ENCODE results near the gene SLC22A5. TPM values are rescaled to one million over a fixed set of nuclear protein-coding genes. Genes with fewer than 3 reads are reported as not detected.

SLC22A5 gene
- total and polyA plus RNA-seq, 10 of the 15 experiments (the other 5 are each of a cell fraction or from before 2014, with no cell fraction given), result 1.1 to 4.4 (median 2.3) TPM

DNA sequence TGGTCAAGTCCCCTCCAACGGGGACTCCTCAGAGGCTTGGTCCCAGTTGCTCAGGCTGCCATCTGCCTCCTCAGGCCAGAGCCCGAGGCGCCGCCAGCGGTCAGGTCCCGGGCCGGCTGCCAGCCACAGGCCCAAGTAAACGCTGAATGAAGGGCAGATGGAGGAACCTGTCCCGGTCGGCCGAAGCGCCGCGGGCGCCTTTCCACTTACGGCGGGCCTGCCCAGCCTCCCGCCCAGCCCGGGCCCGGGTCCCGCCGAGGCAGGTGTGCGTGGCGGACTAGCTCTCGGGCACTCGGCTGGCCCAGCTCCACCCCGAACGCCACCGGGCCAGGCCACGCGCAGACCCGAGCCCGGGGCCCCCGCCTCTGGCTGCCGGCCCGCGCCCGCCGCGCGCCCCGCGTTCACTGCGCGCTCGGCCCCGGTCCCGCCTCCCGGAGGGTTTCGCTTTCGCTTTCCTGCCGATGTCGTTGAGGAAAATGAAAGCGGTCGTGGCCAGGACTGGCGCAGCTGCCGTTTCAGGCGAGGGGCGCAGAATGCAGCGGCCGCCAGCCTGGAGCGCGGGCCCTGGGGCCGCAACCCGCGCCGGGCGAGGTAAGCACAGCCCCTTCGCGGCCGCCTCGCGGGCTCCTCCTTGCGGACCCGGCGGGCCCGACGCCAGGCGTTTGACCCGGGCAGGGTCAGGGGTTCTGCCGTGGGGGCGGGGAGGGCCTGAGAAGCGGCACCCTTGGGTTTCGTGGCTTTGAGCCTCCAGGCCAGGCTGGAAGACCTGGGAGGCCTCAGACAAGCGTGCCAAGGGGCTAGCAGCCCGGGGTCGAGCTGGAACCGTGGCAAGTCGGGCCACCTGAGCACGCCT is 41.2 kb downstream of the SLC22A5 start (continued):
- TF ChIP-seq, protein P1, sequence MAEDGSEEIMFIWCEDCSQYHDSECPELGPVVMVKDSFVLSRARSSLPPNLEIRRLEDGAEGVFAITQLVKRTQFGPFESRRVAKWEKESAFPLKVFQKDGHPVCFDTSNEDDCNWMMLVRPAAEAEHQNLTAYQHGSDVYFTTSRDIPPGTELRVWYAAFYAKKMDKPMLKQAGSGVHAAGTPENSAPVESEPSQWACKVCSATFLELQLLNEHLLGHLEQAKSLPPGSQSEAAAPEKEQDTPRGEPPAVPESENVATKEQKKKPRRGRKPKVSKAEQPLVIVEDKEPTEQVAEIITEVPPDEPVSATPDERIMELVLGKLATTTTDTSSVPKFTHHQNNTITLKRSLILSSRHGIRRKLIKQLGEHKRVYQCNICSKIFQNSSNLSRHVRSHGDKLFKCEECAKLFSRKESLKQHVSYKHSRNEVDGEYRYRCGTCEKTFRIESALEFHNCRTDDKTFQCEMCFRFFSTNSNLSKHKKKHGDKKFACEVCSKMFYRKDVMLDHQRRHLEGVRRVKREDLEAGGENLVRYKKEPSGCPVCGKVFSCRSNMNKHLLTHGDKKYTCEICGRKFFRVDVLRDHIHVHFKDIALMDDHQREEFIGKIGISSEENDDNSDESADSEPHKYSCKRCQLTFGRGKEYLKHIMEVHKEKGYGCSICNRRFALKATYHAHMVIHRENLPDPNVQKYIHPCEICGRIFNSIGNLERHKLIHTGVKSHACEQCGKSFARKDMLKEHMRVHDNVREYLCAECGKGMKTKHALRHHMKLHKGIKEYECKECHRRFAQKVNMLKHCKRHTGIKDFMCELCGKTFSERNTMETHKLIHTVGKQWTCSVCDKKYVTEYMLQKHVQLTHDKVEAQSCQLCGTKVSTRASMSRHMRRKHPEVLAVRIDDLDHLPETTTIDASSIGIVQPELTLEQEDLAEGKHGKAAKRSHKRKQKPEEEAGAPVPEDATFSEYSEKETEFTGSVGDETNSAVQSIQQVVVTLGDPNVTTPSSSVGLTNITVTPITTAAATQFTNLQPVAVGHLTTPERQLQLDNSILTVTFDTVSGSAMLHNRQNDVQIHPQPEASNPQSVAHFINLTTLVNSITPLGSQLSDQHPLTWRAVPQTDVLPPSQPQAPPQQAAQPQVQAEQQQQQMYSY (CRISPR knock-in tag; IDR thresholded peaks at IDR 0.05), result no peak
- TF ChIP-seq TAF1 (IDR thresholded peaks at IDR 0.05; ENCODE audit: borderline replicate concordance, low read depth, low read length) (peak; percentile 64; the same call in 1 of the 2 replicates), GABPA (IDR thresholded peaks at IDR 0.05; ENCODE audit: low read depth) (no peak), YY1 (IDR thresholded peaks at IDR 0.05; ENCODE audit: low read depth, low read length) (peak; percentile 69), SIN3A (IDR thresholded peaks at IDR 0.05; ENCODE audit: low read depth, low read length) (peak; percentile 37; the same call in 1 of the 2 replicates), DPF2 (IDR thresholded peaks at IDR 0.05) (peak; percentile 93), SMARCA5 (IDR thresholded peaks at IDR 0.05) (peak; percentile 95), ZSCAN29 (IDR thresholded peaks at IDR 0.05) (peak; percentile 54; the same call in 1 of the 2 replicates), BHLHE40 (IDR thresholded peaks at IDR 0.05; ENCODE audit: borderline replicate concordance in 1 of 2, low read depth in 2 of 2, low read length in 1 of 2) (peak; percentile 13 to 71; a peak in 2 of 4 replicates), SP1 (IDR thresholded peaks at IDR 0.05; ENCODE audit: low read depth, low read length) (no peak), POU2F2 (IDR thresholded peaks at IDR 0.05; ENCODE audit: borderline replicate concordance, low read depth, low read length) (0 out of 3 replicates have a peak, but pooled peaks have one; percentile 29), NR2F1 (conservative IDR thresholded peaks at IDR 0.05) (peak; percentile 99), IKZF1 (conservative IDR thresholded peaks at IDR 0.05) (peak; percentile 90), SREBF2 (IDR thresholded peaks at IDR 0.05; ENCODE audit: low read length) (no peak), ETV6 (conservative IDR thresholded peaks at IDR 0.05 in 1 of 2, IDR thresholded peaks at IDR 0.05 in 1 of 2; ENCODE audit: borderline replicate concordance in 1 of 2, low read depth in 1 of 2) (peak in 1 of 2 experiments; percentile 71; a peak in 1 of 4 replicates), RUNX3 (IDR thresholded peaks at IDR 0.05; ENCODE audit: low read length) (peak; percentile 57), HDGF (IDR thresholded peaks at IDR 0.05) (no peak), TBL1XR1 (IDR thresholded peaks at IDR 0.05; ENCODE audit: low read depth, low read length) (no peak)
- TF ChIP-seq, protein P2, sequence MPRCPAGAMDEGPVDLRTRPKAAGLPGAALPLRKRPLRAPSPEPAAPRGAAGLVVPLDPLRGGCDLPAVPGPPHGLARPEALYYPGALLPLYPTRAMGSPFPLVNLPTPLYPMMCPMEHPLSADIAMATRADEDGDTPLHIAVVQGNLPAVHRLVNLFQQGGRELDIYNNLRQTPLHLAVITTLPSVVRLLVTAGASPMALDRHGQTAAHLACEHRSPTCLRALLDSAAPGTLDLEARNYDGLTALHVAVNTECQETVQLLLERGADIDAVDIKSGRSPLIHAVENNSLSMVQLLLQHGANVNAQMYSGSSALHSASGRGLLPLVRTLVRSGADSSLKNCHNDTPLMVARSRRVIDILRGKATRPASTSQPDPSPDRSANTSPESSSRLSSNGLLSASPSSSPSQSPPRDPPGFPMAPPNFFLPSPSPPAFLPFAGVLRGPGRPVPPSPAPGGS (IDR thresholded peaks at IDR 0.05; ENCODE audit: borderline replicate concordance, insufficient read depth, low read depth, low read length, poor library complexity, severe bottlenecking), result peak; percentile 40
- TF ChIP-seq, protein P3, sequence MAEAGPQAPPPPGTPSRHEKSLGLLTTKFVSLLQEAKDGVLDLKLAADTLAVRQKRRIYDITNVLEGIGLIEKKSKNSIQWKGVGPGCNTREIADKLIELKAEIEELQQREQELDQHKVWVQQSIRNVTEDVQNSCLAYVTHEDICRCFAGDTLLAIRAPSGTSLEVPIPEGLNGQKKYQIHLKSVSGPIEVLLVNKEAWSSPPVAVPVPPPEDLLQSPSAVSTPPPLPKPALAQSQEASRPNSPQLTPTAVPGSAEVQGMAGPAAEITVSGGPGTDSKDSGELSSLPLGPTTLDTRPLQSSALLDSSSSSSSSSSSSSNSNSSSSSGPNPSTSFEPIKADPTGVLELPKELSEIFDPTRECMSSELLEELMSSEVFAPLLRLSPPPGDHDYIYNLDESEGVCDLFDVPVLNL (IDR thresholded peaks at IDR 0.05; ENCODE audit: low read depth, low read length), result no peak
- TF ChIP-seq, protein P4, sequence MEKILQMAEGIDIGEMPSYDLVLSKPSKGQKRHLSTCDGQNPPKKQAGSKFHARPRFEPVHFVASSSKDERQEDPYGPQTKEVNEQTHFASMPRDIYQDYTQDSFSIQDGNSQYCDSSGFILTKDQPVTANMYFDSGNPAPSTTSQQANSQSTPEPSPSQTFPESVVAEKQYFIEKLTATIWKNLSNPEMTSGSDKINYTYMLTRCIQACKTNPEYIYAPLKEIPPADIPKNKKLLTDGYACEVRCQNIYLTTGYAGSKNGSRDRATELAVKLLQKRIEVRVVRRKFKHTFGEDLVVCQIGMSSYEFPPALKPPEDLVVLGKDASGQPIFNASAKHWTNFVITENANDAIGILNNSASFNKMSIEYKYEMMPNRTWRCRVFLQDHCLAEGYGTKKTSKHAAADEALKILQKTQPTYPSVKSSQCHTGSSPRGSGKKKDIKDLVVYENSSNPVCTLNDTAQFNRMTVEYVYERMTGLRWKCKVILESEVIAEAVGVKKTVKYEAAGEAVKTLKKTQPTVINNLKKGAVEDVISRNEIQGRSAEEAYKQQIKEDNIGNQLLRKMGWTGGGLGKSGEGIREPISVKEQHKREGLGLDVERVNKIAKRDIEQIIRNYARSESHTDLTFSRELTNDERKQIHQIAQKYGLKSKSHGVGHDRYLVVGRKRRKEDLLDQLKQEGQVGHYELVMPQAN (conservative IDR thresholded peaks at IDR 0.05), result peak; percentile 83

All from GM12878 (cell line).